ENCODE measurements around the gene INTS15. TPM values are rescaled to one million over a fixed set of nuclear protein-coding genes. Genes with fewer than 3 reads are reported as not detected.

Gene INTS15
- total and polyA plus RNA-seq, 2 experiments from 2014 or later: 7.0 to 27.0 TPM

DNA sequence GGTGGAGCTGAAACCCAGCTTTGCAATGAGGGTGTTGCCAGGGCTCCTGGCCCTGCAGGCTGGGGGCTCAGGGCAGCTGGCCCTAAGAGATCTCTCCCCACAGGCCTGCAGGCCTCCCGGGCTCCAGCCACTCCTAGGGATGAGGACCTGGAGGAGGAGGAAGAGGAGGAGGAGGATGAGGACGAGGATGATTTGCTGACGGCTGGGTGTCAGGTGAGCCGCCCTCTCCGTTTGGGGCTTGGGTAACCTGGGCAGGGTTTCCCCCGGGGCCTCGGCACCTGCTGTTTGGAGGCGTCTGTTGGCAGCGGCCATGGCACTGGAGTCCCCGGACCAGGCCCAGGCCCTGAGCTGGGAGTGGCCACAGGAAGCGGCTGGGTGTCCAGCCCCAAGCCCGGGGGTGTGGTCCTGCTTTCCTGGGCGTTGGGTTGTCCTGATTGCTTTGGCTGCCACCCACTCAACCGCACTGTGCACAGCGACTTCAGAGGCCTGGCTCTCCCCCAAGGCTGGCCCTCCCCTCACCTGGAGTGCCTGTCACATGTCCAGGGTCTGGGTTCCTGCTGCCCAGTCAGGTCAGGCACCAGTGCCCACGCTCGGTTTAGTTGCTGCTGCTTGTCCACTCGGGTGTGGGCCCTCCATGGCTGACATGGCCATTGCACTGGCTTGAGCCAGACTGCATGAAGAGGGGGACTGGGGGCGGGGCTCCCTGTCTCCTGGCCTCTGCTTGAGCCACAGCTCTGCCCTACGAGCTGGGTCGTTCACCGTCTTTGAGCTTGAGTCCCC, 53.2 kb downstream of the INTS15 start:
- Histone ChIP-seq H3K4me1 (ENCODE audit: insufficient read depth) (no peaks in the 10 kb centered on the region; the same call in 1 of the 2 replicates), H3K36me3 (ENCODE audit: insufficient read depth) (no peaks in the 10 kb centered on the region), H3K4me2 (no peak overlapping the region), H3K4me3 (no peak overlapping the region), H3F3A (replicated peaks; ENCODE audit: low read depth) (no peaks in the 10 kb centered on the region), H3K27ac (ENCODE audit: low read depth) (no peak overlapping the region), H2AFZ (no peak overlapping the region), H3K27me3 (ENCODE audit: insufficient read depth) (no peaks in the 10 kb centered on the region), H3K9me2 (ENCODE audit: insufficient read depth) (no peaks in the 10 kb centered on the region), H3K79me2 (replicated peaks; ENCODE audit: insufficient read depth) (no peaks in the 10 kb centered on the region), H4K20me1 (replicated peaks; ENCODE audit: insufficient read depth) (no peaks in the 10 kb centered on the region; the same call in 1 of the 2 replicates)
- H3K27me3 Mint-ChIP-seq (ENCODE audit: insufficient read depth, low read depth, poor library complexity): peaks cover 20% of the 10 kb centered on the region
- H3K36me3 Mint-ChIP-seq (ENCODE audit: low read depth): peaks cover 9% of the 10 kb centered on the region
- H3K27ac Mint-ChIP-seq: no peak overlapping the region
- no peaks in the 10 kb centered on the region for H3K9me3 Mint-ChIP-seq
- DNase-seq (ENCODE audit: low spot score) (no peak), ATAC-seq (no peak)
- TF ChIP-seq EZH2 (IDR thresholded peaks at IDR 0.05; ENCODE audit: low read depth, unreplicated experiment) (no peak), ZNF114 (CRISPR knock-in tag; IDR thresholded peaks at IDR 0.05) (no peak), NANOG (IDR thresholded peaks at IDR 0.05; ENCODE audit: borderline replicate concordance) (no peak), STAT1 (IDR thresholded peaks at IDR 0.05; ENCODE audit: unreplicated experiment) (no peak), ZNF331 (CRISPR knock-in tag; IDR thresholded peaks at IDR 0.05; ENCODE audit: low read depth) (no peak)
- TF ChIP-seq, protein P1, sequence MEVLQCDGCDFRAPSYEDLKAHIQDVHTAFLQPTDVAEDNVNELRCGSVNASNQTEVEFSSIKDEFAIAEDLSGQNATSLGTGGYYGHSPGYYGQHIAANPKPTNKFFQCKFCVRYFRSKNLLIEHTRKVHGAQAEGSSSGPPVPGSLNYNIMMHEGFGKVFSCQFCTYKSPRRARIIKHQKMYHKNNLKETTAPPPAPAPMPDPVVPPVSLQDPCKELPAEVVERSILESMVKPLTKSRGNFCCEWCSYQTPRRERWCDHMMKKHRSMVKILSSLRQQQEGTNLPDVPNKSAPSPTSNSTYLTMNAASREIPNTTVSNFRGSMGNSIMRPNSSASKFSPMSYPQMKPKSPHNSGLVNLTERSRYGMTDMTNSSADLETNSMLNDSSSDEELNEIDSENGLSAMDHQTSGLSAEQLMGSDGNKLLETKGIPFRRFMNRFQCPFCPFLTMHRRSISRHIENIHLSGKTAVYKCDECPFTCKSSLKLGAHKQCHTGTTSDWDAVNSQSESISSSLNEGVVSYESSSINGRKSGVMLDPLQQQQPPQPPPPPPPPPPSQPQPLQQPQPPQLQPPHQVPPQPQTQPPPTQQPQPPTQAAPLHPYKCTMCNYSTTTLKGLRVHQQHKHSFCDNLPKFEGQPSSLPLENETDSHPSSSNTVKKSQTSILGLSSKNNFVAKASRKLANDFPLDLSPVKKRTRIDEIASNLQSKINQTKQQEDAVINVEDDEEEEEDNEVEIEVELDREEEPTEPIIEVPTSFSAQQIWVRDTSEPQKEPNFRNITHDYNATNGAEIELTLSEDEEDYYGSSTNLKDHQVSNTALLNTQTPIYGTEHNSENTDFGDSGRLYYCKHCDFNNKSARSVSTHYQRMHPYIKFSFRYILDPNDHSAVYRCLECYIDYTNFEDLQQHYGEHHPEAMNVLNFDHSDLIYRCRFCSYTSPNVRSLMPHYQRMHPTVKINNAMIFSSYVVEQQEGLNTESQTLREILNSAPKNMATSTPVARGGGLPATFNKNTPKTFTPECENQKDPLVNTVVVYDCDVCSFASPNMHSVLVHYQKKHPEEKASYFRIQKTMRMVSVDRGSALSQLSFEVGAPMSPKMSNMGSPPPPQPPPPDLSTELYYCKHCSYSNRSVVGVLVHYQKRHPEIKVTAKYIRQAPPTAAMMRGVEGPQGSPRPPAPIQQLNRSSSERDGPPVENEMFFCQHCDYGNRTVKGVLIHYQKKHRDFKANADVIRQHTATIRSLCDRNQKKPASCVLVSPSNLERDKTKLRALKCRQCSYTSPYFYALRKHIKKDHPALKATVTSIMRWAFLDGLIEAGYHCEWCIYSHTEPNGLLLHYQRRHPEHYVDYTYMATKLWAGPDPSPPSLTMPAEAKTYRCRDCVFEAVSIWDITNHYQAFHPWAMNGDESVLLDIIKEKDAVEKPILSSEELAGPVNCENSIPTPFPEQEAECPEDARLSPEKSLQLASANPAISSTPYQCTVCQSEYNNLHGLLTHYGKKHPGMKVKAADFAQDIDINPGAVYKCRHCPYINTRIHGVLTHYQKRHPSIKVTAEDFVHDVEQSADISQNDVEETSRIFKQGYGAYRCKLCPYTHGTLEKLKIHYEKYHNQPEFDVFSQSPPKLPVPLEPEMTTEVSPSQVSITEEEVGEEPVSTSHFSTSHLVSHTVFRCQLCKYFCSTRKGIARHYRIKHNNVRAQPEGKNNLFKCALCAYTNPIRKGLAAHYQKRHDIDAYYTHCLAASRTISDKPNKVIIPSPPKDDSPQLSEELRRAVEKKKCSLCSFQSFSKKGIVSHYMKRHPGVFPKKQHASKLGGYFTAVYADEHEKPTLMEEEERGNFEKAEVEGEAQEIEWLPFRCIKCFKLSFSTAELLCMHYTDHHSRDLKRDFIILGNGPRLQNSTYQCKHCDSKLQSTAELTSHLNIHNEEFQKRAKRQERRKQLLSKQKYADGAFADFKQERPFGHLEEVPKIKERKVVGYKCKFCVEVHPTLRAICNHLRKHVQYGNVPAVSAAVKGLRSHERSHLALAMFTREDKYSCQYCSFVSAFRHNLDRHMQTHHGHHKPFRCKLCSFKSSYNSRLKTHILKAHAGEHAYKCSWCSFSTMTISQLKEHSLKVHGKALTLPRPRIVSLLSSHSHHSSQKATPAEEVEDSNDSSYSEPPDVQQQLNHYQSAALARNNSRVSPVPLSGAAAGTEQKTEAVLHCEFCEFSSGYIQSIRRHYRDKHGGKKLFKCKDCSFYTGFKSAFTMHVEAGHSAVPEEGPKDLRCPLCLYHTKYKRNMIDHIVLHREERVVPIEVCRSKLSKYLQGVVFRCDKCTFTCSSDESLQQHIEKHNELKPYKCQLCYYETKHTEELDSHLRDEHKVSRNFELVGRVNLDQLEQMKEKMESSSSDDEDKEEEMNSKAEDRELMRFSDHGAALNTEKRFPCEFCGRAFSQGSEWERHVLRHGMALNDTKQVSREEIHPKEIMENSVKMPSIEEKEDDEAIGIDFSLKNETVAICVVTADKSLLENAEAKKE (CRISPR knock-in tag; IDR thresholded peaks at IDR 0.05): no peak
- TF ChIP-seq, protein P2, sequence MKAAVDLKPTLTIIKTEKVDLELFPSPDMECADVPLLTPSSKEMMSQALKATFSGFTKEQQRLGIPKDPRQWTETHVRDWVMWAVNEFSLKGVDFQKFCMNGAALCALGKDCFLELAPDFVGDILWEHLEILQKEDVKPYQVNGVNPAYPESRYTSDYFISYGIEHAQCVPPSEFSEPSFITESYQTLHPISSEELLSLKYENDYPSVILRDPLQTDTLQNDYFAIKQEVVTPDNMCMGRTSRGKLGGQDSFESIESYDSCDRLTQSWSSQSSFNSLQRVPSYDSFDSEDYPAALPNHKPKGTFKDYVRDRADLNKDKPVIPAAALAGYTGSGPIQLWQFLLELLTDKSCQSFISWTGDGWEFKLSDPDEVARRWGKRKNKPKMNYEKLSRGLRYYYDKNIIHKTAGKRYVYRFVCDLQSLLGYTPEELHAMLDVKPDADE (IDR thresholded peaks at IDR 0.05): no peak
- peaks cover 16% of the 10 kb centered on the region; the same call in 2 of the 3 replicates for H3K4me1 Mint-ChIP-seq
- H3K4me3 Mint-ChIP-seq: no peak overlapping the region

Data from GM23338 (cell line).